Activated T-helper 17 cell treated with anti-CD3 and anti-CD28 coated beads, Interleukin-2, amount 50 U/mL, for 72 hours (primary cell): ENCODE results near the gene HDAC1. TPM values are rescaled to one million over a fixed set of nuclear protein-coding genes. Genes with fewer than 3 reads are reported as not detected.
"Not testable (repeated sequence)": the region's sequence is repeated elsewhere in the genome, so short reads cannot be mapped to it uniquely, and the experiment has no call there.

ENCODE experiments used
- ATAC-seq: fragments of 150-1000 bp; cut with Tn5 transposase; replicated peaks from 2 replicates; pipeline ENCODE4 v1.10.0; 2021; ENCODE audit warnings: mild to moderate bottlenecking, moderate library complexity
- H3K27ac Mint-ChIP-seq: one replicate; pipeline ENCODE4 v1.8.0; 2022; ENCODE audit warnings: mixed read lengths
- H3K27me3 Mint-ChIP-seq: one replicate; pipeline ENCODE4 v1.8.0; 2022; ENCODE audit warnings: mixed read lengths
- H3K36me3 Mint-ChIP-seq: one replicate; pipeline ENCODE4 v1.8.0; 2022; ENCODE audit warnings: low read depth, mild to moderate bottlenecking, mixed read lengths
- H3K4me1 Mint-ChIP-seq: one replicate; pipeline ENCODE4 v1.8.0; 2022; ENCODE audit warnings: mixed read lengths
- H3K4me3 Mint-ChIP-seq: one replicate; pipeline ENCODE4 v1.8.0; 2022; ENCODE audit warnings: mild to moderate bottlenecking, mixed read lengths
- H3K9me3 Mint-ChIP-seq: one replicate; pipeline ENCODE4 v1.8.0; 2022; ENCODE audit warnings: mixed read lengths
- total RNA-seq, 2 donors: library from RNA; stranded (reverse); gene quantifications; one replicate each; pipeline ENCODE4 v1.2.3, GENCODE V29; 2022

Gene HDAC1
- total RNA-seq, 2 donors from 2014 or later: 171 to 199 TPM

GRCh38 chr1:32341186-32341757 is 49.4 kb downstream of the HDAC1 start:
- H3K27ac Mint-ChIP-seq: no peak overlapping the region

GRCh38 chr1:32341971-32342370 is 50.1 kb downstream of the HDAC1 start:
- no peaks in the 10 kb centered on the region for H3K36me3 Mint-ChIP-seq

More at GRCh38 chr1:32341186-32341757, 49.4 kb downstream of the HDAC1 start:
- Mint-ChIP-seq H3K9me3 (no peaks in the 10 kb centered on the region), H3K4me3 (no peak overlapping the region), H3K4me1 (peaks cover 34% of the 10 kb centered on the region), H3K27me3 (no peaks in the 10 kb centered on the region), H3K36me3 (no peaks in the 10 kb centered on the region)
- no peak for ATAC-seq

GRCh38 chr1:32342704-32343103 is 50.8 kb downstream of the HDAC1 start:
- Mint-ChIP-seq H3K27me3 (no peaks in the 10 kb centered on the region), H3K9me3 (no peaks in the 10 kb centered on the region), H3K4me1 (peaks cover 25% of the 10 kb centered on the region), H3K36me3 (no peaks in the 10 kb centered on the region), H3K4me3 (no peak overlapping the region), H3K27ac (no peak overlapping the region)
- ATAC-seq: no peak

More at GRCh38 chr1:32341971-32342370, 50.1 kb downstream of the HDAC1 start:
- Mint-ChIP-seq H3K9me3 (no peaks in the 10 kb centered on the region), H3K4me1 (peaks cover 30% of the 10 kb centered on the region), H3K27me3 (no peaks in the 10 kb centered on the region), H3K27ac (no peak overlapping the region), H3K4me3 (no peak overlapping the region)
- ATAC-seq: no peak

GRCh38 chr1:32345289-32345827 is 53.5 kb downstream of the HDAC1 start:
- Mint-ChIP-seq H3K27ac (peak overlapping the region; percentile 83), H3K4me1 (peaks cover 18% of the 10 kb centered on the region), H3K27me3 (no peaks in the 10 kb centered on the region), H3K36me3 (no peaks in the 10 kb centered on the region), H3K4me3 (no peak overlapping the region), H3K9me3 (no peaks in the 10 kb centered on the region)
- ATAC-seq: no peak

- H3K27me3 Mint-ChIP-seq: no peaks in the 10 kb centered on the region
- H3K9me3 Mint-ChIP-seq: no peaks in the 10 kb centered on the region
- no peaks in the 10 kb centered on the region for H3K36me3 Mint-ChIP-seq
- H3K4me3 Mint-ChIP-seq: no peak overlapping the region
- ATAC-seq: no peak
- H3K4me1 Mint-ChIP-seq: peaks cover 23% of the 10 kb centered on the region
- peak overlapping the region; percentile 34 for H3K27ac Mint-ChIP-seq
Observed at GRCh38 chr1:32346532-32347157, 54.8 kb downstream of the HDAC1 start.

GRCh38 chr1:32349211-32349708 is 57.4 kb downstream of the HDAC1 start:
- peaks cover 23% of the 10 kb centered on the region for H3K4me1 Mint-ChIP-seq
- H3K27me3 Mint-ChIP-seq: no peaks in the 10 kb centered on the region
- peak overlapping the region; percentile 46 for H3K27ac Mint-ChIP-seq
- H3K4me3 Mint-ChIP-seq: peak overlapping the region; percentile 33
- H3K9me3 Mint-ChIP-seq: no peaks in the 10 kb centered on the region
- no peaks in the 10 kb centered on the region for H3K36me3 Mint-ChIP-seq
- ATAC-seq: no peak

- H3K36me3 Mint-ChIP-seq: no peaks in the 10 kb centered on the region
- H3K4me1 Mint-ChIP-seq: peaks cover 16% of the 10 kb centered on the region
- H3K27me3 Mint-ChIP-seq: no peaks in the 10 kb centered on the region
- H3K9me3 Mint-ChIP-seq: no peaks in the 10 kb centered on the region
- peak; percentile 72 for ATAC-seq
- H3K4me3 Mint-ChIP-seq: peak overlapping the region; percentile 64
- H3K27ac Mint-ChIP-seq: no peak overlapping the region
Observed at GRCh38 chr1:32350785-32351398, 59.0 kb downstream of the HDAC1 start.

- peak overlapping the region; percentile 64 for H3K4me3 Mint-ChIP-seq
- H3K36me3 Mint-ChIP-seq: no peaks in the 10 kb centered on the region
- ATAC-seq: peak; percentile 94
- peaks cover 14% of the 10 kb centered on the region for H3K4me1 Mint-ChIP-seq
- no peaks in the 10 kb centered on the region for H3K27me3 Mint-ChIP-seq
- H3K27ac Mint-ChIP-seq: no peak overlapping the region
- no peaks in the 10 kb centered on the region for H3K9me3 Mint-ChIP-seq
Observed at GRCh38 chr1:32351399-32352238, 59.7 kb downstream of the HDAC1 start.

- no peak for ATAC-seq
- peak overlapping the region; percentile 43 for H3K27ac Mint-ChIP-seq
Observed at GRCh38 chr1:32352239-32352745, 60.4 kb downstream of the HDAC1 start.

GRCh38 chr1:32352831-32353383 is 61.0 kb downstream of the HDAC1 start:
- no peak for ATAC-seq
- Mint-ChIP-seq H3K36me3 (no peaks in the 10 kb centered on the region), H3K4me3 (peak overlapping the region; percentile 64)

More at GRCh38 chr1:32352239-32352745, 60.4 kb downstream of the HDAC1 start:
- H3K4me3 Mint-ChIP-seq: peak overlapping the region; percentile 64
- H3K36me3 Mint-ChIP-seq: no peaks in the 10 kb centered on the region
- H3K4me1 Mint-ChIP-seq: peaks cover 14% of the 10 kb centered on the region
- H3K9me3 Mint-ChIP-seq: no peaks in the 10 kb centered on the region
- H3K27me3 Mint-ChIP-seq: no peaks in the 10 kb centered on the region

GRCh38 chr1:32353431-32353830 is 61.5 kb downstream of the HDAC1 start:
- Mint-ChIP-seq H3K4me1 (peaks cover 14% of the 10 kb centered on the region), H3K27me3 (no peaks in the 10 kb centered on the region), H3K36me3 (no peaks in the 10 kb centered on the region), H3K4me3 (peak overlapping the region; percentile 64), H3K9me3 (no peaks in the 10 kb centered on the region), H3K27ac (peak overlapping the region; percentile 44)
- ATAC-seq: no peak

More at GRCh38 chr1:32352831-32353383, 61.0 kb downstream of the HDAC1 start:
- H3K27me3 Mint-ChIP-seq: no peaks in the 10 kb centered on the region
- H3K4me1 Mint-ChIP-seq: peaks cover 14% of the 10 kb centered on the region
- H3K27ac Mint-ChIP-seq: peak overlapping the region; percentile 44
- H3K9me3 Mint-ChIP-seq: no peaks in the 10 kb centered on the region

GRCh38 chr1:32353886-32354570 is 62.1 kb downstream of the HDAC1 start:
- peak overlapping the region; percentile 64 for H3K4me3 Mint-ChIP-seq

GRCh38 chr1:32355778-32356177 is 63.9 kb downstream of the HDAC1 start:
- ATAC-seq, H3K27ac Mint-ChIP-seq, H3K36me3 Mint-ChIP-seq, H3K4me3 Mint-ChIP-seq, H3K27me3 Mint-ChIP-seq, H3K9me3 Mint-ChIP-seq, H3K4me1 Mint-ChIP-seq: not testable (repeated sequence)

More at GRCh38 chr1:32353886-32354570, 62.1 kb downstream of the HDAC1 start:
- no peak for ATAC-seq
- H3K9me3 Mint-ChIP-seq: no peaks in the 10 kb centered on the region
- peak overlapping the region; percentile 44 for H3K27ac Mint-ChIP-seq
- peaks cover 12% of the 10 kb centered on the region for H3K4me1 Mint-ChIP-seq
- no peaks in the 10 kb centered on the region for H3K36me3 Mint-ChIP-seq
- H3K27me3 Mint-ChIP-seq: no peaks in the 10 kb centered on the region
